Natural killer cell (primary cell): Measurements from ENCODE around the gene CUX1. TPM values are rescaled to one million over a fixed set of nuclear protein-coding genes. Genes with fewer than 3 reads are reported as not detected.

Experiments used
- ATAC-seq, 3 donors: fragments of 150-1000 bp in 2 of 3; fragments of 200-7000 bp in 1 of 3; cut with Tn5 transposase; 1 replicate in 1 of 3; 2 replicates in 2 of 3; pipeline ENCODE4 v1.10.0; 2021; ENCODE audit warnings: mild to moderate bottlenecking in 2 of 3, moderate library complexity in 2 of 3
- DNase-seq, 2 donors: peaks; one replicate each; pipeline versions ENCODE4 v3.0.0 to v3.0.0-alpha.2; 2013 to 2021; ENCODE audit warnings: mixed read lengths in 1 of 2
- H3K27ac ChIP-seq: one replicate; pipeline ENCODE4 v1.5.1; 2013; ENCODE audit warnings: mild to moderate bottlenecking, low read length
- H3K27me3 ChIP-seq: one replicate; pipeline ENCODE4 v1.6.1; 2013; ENCODE audit warnings: low read length; ENCODE audit not compliant: control insufficient read depth, insufficient read depth
- H3K36me3 ChIP-seq: one replicate; pipeline ENCODE4 v1.6.1; 2013; ENCODE audit warnings: low read length; ENCODE audit not compliant: control insufficient read depth, insufficient read depth
- H3K4me1 ChIP-seq: one replicate; pipeline ENCODE4 v1.6.1; 2013; ENCODE audit warnings: low read length; ENCODE audit not compliant: control insufficient read depth, insufficient read depth
- H3K4me3 ChIP-seq: one replicate; pipeline ENCODE4 v1.5.1; 2013; ENCODE audit warnings: low read length
- H3K9me3 ChIP-seq: one replicate; pipeline ENCODE4 v1.6.1; 2013; ENCODE audit warnings: low read length; ENCODE audit not compliant: control insufficient read depth, insufficient read depth
- H3K27ac Mint-ChIP-seq, 2 donors: one replicate each; pipeline ENCODE4 v1.8.0; 2022; ENCODE audit warnings: mild to moderate bottlenecking in 2 of 2, mixed read lengths in 2 of 2, moderate library complexity in 1 of 2
- H3K27me3 Mint-ChIP-seq, 2 donors: one replicate each; pipeline ENCODE4 v1.8.0; 2022; ENCODE audit warnings: low read depth in 2 of 2, mixed read lengths in 2 of 2
- H3K36me3 Mint-ChIP-seq: one replicate; pipeline ENCODE4 v1.8.0; 2022; ENCODE audit warnings: mixed read lengths
- H3K4me1 Mint-ChIP-seq, 2 donors: one replicate each; pipeline ENCODE4 v1.8.0; 2022; ENCODE audit warnings: mixed read lengths in 2 of 2
- H3K4me3 Mint-ChIP-seq: one replicate; pipeline ENCODE4 v1.8.0; 2022; ENCODE audit warnings: mild to moderate bottlenecking, moderate library complexity, mixed read lengths
- H3K9me3 Mint-ChIP-seq, 2 donors: one replicate each; pipeline ENCODE4 v1.8.0; 2022; ENCODE audit warnings: mixed read lengths in 2 of 2
- CTCF ChIP-seq: fragments of 200-600 bp; IDR thresholded peaks from one replicate; pipeline ENCODE4 v1.8.0; 2022; ENCODE audit warnings: antibody characterized with exemption
- WGBS: methylation state at CpG from one replicate; pipeline ENCODE4 v1.1.7; 2013; ENCODE audit warnings: missing lambda C conversion rate; ENCODE audit not compliant: insufficient coverage; 5-methylcytosine and 5-hydroxymethylcytosine counted together
- intact Hi-C: fragments of 100-400 bp; cut with micrococcal nuclease; formaldehyde crosslinking; loops from one replicate; pipeline ENCODE4 v1.14.2; 2022
- total RNA-seq, 4 donors: library from RNA; stranded (reverse); fragments of 120-200 nt in 1 of 4; gene quantifications; one replicate each; pipeline versions ENCODE4 v1.2.3 to v1.2.4, GENCODE V29; 2013 to 2022

CUX1 gene
- total RNA-seq, 3 donors from 2014 or later (not counting 1 experiment from before 2014, with no cell fraction given): 59.8 to 77.4 (median 73.6) TPM

GRCh38 chr7:102150266-102150665 is 332.8 kb downstream of the CUX1 start:
- Mint-ChIP-seq H3K4me3 (no peak overlapping the region), H3K9me3 (no peaks in the 10 kb centered on the region), H3K27me3 (no peaks in the 10 kb centered on the region), H3K4me1 (no peaks in the 10 kb centered on the region), H3K27ac (no peak overlapping the region), H3K36me3 (no peaks in the 10 kb centered on the region)
- 97% methylated on average over 18 of the region's 18 CpGs for WGBS
- intact Hi-C loops: no loop called here
- Histone ChIP-seq H3K27ac (no peak overlapping the region), H3K4me3 (no peak overlapping the region), H3K27me3 (no peaks in the 10 kb centered on the region), H3K4me1 (no peaks in the 10 kb centered on the region), H3K36me3 (peaks cover 4% of the 10 kb centered on the region), H3K9me3 (no peaks in the 10 kb centered on the region)
- TF ChIP-seq CTCF: no peak
- ATAC-seq (no peak), DNase-seq (no peak)

DNA sequence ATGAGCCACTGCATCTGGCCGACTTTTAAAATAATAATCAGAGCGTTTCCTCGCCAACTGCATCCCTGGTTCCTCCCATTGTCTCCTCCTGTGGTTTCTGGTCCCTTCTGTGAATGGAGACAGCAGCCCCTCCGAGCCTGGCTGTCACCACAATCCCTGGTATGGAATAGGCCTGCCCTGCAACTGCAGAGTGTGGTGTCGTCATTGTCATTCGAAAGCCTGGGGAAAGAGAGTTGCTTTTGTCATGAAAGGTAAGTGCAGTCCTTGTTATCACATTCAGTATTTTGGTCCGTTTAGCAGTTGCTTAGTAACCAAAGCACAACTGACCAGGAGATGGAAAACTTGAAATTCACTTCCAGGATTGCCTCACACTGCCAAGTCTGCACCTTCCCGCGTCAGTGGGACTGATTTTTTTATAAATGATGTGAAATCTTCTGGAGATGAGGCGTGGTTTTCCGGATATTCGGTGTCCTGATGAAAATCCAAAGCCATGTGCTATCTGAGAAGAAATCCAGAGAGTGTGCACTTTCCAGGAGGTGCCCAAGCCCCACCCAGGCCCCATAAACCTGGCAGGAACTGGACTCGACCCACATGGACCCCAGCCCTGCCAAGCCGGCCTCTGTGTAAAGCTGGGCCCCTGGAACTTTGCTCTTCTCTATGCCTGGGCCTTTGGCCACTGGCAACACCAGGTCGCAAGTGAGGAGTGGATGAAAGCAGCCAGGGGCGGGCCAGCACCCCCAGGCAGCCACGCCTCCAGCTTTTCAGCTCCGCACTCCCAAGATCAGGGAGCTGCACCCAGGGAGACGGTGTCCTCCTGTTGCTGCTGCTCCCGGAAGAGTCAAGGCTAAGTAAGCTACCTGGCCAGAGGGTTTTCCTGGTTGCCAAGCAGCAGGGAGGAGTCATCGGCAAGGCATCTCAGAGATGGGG is 335.5 kb downstream of the CUX1 start:
- Mint-ChIP-seq H3K4me1 (no peaks in the 10 kb centered on the region), H3K27me3 (no peaks in the 10 kb centered on the region), H3K9me3 (no peaks in the 10 kb centered on the region), H3K27ac (no peak overlapping the region), H3K36me3 (no peaks in the 10 kb centered on the region), H3K4me3 (no peak overlapping the region)
- ATAC-seq (no peak), DNase-seq (no peak)
- 92% methylated on average over 21 of the region's 21 CpGs for WGBS
- no peaks in the 10 kb centered on the region for H3K9me3 ChIP-seq
- H3K36me3 ChIP-seq: peaks cover 4% of the 10 kb centered on the region
- intact Hi-C loops: no loop called here
- H3K4me3 ChIP-seq: no peak overlapping the region
- no peaks in the 10 kb centered on the region for H3K4me1 ChIP-seq
- no peak for TF ChIP-seq CTCF
- no peaks in the 10 kb centered on the region for H3K27me3 ChIP-seq
- H3K27ac ChIP-seq: no peak overlapping the region

GRCh38 chr7:102153599-102153946 is 336.1 kb downstream of the CUX1 start:
- H3K27me3 ChIP-seq: no peaks in the 10 kb centered on the region
- H3K27ac Mint-ChIP-seq: no peak overlapping the region
- H3K9me3 Mint-ChIP-seq: no peaks in the 10 kb centered on the region
- no peaks in the 10 kb centered on the region for H3K36me3 Mint-ChIP-seq
- 94% methylated on average over 7 of the region's 7 CpGs for WGBS
- no peak for TF ChIP-seq CTCF
- no peak overlapping the region for H3K27ac ChIP-seq
- intact Hi-C loops: no loop called here
- H3K9me3 ChIP-seq: no peaks in the 10 kb centered on the region
- no peak for DNase-seq
- no peaks in the 10 kb centered on the region for H3K4me1 ChIP-seq
- no peak overlapping the region for H3K4me3 Mint-ChIP-seq
- no peaks in the 10 kb centered on the region for H3K4me1 Mint-ChIP-seq
- ATAC-seq: no peak
- H3K27me3 Mint-ChIP-seq: no peaks in the 10 kb centered on the region
- peaks cover 5% of the 10 kb centered on the region for H3K36me3 ChIP-seq
- no peak overlapping the region for H3K4me3 ChIP-seq

- TF ChIP-seq CTCF: no peak
- H3K27ac Mint-ChIP-seq: no peak overlapping the region
- no peaks in the 10 kb centered on the region for H3K27me3 Mint-ChIP-seq
- H3K36me3 Mint-ChIP-seq: no peaks in the 10 kb centered on the region
- H3K27ac ChIP-seq: no peak overlapping the region
- DNase-seq (no peak), ATAC-seq (no peak)
- no peaks in the 10 kb centered on the region for H3K9me3 Mint-ChIP-seq
- no peaks in the 10 kb centered on the region for H3K27me3 ChIP-seq
- peaks cover 6% of the 10 kb centered on the region for H3K36me3 ChIP-seq
- H3K4me1 Mint-ChIP-seq: no peaks in the 10 kb centered on the region
- intact Hi-C loops: no loop called here
- H3K4me3 ChIP-seq: no peak overlapping the region
- H3K4me1 ChIP-seq: no peaks in the 10 kb centered on the region
- H3K9me3 ChIP-seq: no peaks in the 10 kb centered on the region
- WGBS: no CpG with 5 or more reads among the region's 3 CpGs
- no peak overlapping the region for H3K4me3 Mint-ChIP-seq
Observed at GRCh38 chr7:102154425-102154824, 337.0 kb downstream of the CUX1 start.
